Measurements from ENCODE around the gene DHX35. TPM values are rescaled to one million over a fixed set of nuclear protein-coding genes. Genes with fewer than 3 reads are reported as not detected.

DHX35 gene
- total and polyA plus RNA-seq, 2 of the 13 experiments (the other 11 are each of a cell fraction or from before 2014, with no cell fraction given), result 25.8 to 28.7 TPM

GRCh38 chr20:38999965-39000910 is 38.1 kb downstream of the DHX35 start (continued):
- TF ChIP-seq MEIS2 (CRISPR knock-in tag; IDR thresholded peaks at IDR 0.05), result no peak; the same call in 1 of the 2 replicates
- no peak for TF ChIP-seq TCF12 (IDR thresholded peaks at IDR 0.05)
- no peak for TF ChIP-seq TCF12 (CRISPR knock-in tag; IDR thresholded peaks at IDR 0.05)
- TF ChIP-seq ZNF432 (CRISPR knock-in tag; IDR thresholded peaks at IDR 0.05; ENCODE audit: borderline replicate concordance), result no peak
- no peak for TF ChIP-seq ZNF749 (CRISPR knock-in tag; IDR thresholded peaks at IDR 0.05; ENCODE audit: borderline replicate concordance)
- TF ChIP-seq RORA (CRISPR knock-in tag; IDR thresholded peaks at IDR 0.05), result no peak
- TF ChIP-seq THAP7 (CRISPR knock-in tag; IDR thresholded peaks at IDR 0.05), result no peak
- TF ChIP-seq PRDM4 (CRISPR knock-in tag; IDR thresholded peaks at IDR 0.05; ENCODE audit: borderline replicate concordance), result no peak
- no peak for TF ChIP-seq GLMP (CRISPR knock-in tag; IDR thresholded peaks at IDR 0.05; ENCODE audit: borderline replicate concordance)
- TF ChIP-seq ZBTB42 (CRISPR knock-in tag; IDR thresholded peaks at IDR 0.05), result no peak
- TF ChIP-seq ESRRA (CRISPR knock-in tag; IDR thresholded peaks at IDR 0.05; ENCODE audit: low read depth), result no peak
- TF ChIP-seq ZNF850 (CRISPR knock-in tag; conservative IDR thresholded peaks at IDR 0.05), result no peak
- no peak for TF ChIP-seq IRF1 (CRISPR knock-in tag; IDR thresholded peaks at IDR 0.05; ENCODE audit: low read depth)
- no peak for TF ChIP-seq ATF3 (CRISPR knock-in tag; IDR thresholded peaks at IDR 0.05)
- TF ChIP-seq ZFP82 (CRISPR knock-in tag; IDR thresholded peaks at IDR 0.05; ENCODE audit: borderline replicate concordance), result no peak
- TF ChIP-seq ZNF782 (CRISPR knock-in tag; IDR thresholded peaks at IDR 0.05; ENCODE audit: borderline replicate concordance), result no peak
- no peak for TF ChIP-seq PRDM15 (CRISPR knock-in tag; IDR thresholded peaks at IDR 0.05)

Measured in HepG2 (cell line).